A673 (cell line): ENCODE data around the gene DOCK1. TPM values are rescaled to one million over a fixed set of nuclear protein-coding genes. Genes with fewer than 3 reads are reported as not detected.

Source experiments
- BruUV-seq: library from RNA; stranded (reverse); fragments of 400-500 nt; replicated peaks from 2 replicates; lab custom pipeline; 2021; lab: Mats Ljungman, UMichigan
- CTCF ChIA-PET: fragments of 300-600 bp; sonication (Branson Sonifier 250); formaldehyde crosslinking; loops from one replicate; lab custom pipeline; 2022; ENCODE audit warnings: antibody characterized with exemption; lab: Charles Lee
- POLR2A ChIA-PET: fragments of 300-600 bp; sonication (Branson Sonifier 250); formaldehyde crosslinking; loops from one replicate; lab custom pipeline; 2022; ENCODE audit warnings: antibody characterized with exemption; ENCODE audit not compliant: low non-redundant PET; lab: Charles Lee
- DNase-seq: peaks from one replicate; pipeline ENCODE4 v3.0.0-alpha.2; 2015; ENCODE audit warnings: low spot score
- H3K27ac ChIP-seq: fragments of 200-600 bp; sonication (generic); 2 replicates; pipeline ENCODE4 v1.5.1; 2016; ENCODE audit warnings: mixed run types, low read depth, mild to moderate bottlenecking, mixed read lengths, antibody characterized with exemption, low read length; ENCODE audit not compliant: poor library complexity, severe bottlenecking
- H3K27me3 ChIP-seq: fragments of 200-600 bp; sonication (generic); replicated peaks from 2 replicates; pipeline ENCODE4 v1.6.1; 2017; ENCODE audit warnings: mixed run types, low read depth, mild to moderate bottlenecking, mixed read lengths, antibody characterized with exemption, low read length; ENCODE audit not compliant: insufficient read depth, poor library complexity
- H3K36me3 ChIP-seq: fragments of 200-600 bp; sonication (generic); 2 replicates; pipeline ENCODE4 v1.6.1; 2016; ENCODE audit warnings: mixed run types, mild to moderate bottlenecking, mixed read lengths, antibody characterized with exemption, low read length; ENCODE audit not compliant: insufficient read depth, poor library complexity, severe bottlenecking
- H3K4me1 ChIP-seq: fragments of 200-600 bp; sonication (generic); 2 replicates; pipeline ENCODE4 v1.6.1; 2017; ENCODE audit warnings: mixed run types, mild to moderate bottlenecking, mixed read lengths, antibody characterized with exemption, low read length; ENCODE audit not compliant: insufficient read depth, poor library complexity, severe bottlenecking
- H3K4me3 ChIP-seq: fragments of 200-600 bp; sonication (generic); 2 replicates; pipeline ENCODE4 v1.5.1; 2016; ENCODE audit warnings: low read depth, mixed run types, mild to moderate bottlenecking, mixed read lengths, low read length; ENCODE audit not compliant: poor library complexity, severe bottlenecking
- H3K9me3 ChIP-seq: fragments of 200-600 bp; sonication (generic); 2 replicates; pipeline ENCODE4 v1.6.1; 2016; ENCODE audit warnings: mixed run types, low read depth, mild to moderate bottlenecking, mixed read lengths, antibody characterized with exemption, low read length; ENCODE audit not compliant: poor library complexity, severe bottlenecking
- EZH2 ChIP-seq: fragments of 200-600 bp; sonication (generic); IDR thresholded peaks from 2 replicates; pipeline ENCODE4 v1.6.1; 2017; ENCODE audit warnings: borderline replicate concordance, low read depth, mild to moderate bottlenecking, mixed read lengths, antibody characterized with exemption, low read length; ENCODE audit not compliant: poor library complexity, severe bottlenecking
- intact Hi-C: fragments of 100-400 bp; cut with micrococcal nuclease; formaldehyde crosslinking; loops from one replicate; pipeline ENCODE4 v1.10.0; 2022; ENCODE audit not compliant: unreplicated experiment
- total RNA-seq: library from RNA; stranded (reverse); gene quantifications from 2 replicates; pipeline ENCODE4 v1.2.3, GENCODE V29; 2021
- TF ChIP-seq, protein P1 (sequence below): fragments of 300-800, 200-600 bp; sonication (generic); conservative IDR thresholded peaks from 2 replicates; pipeline ENCODE4 v1.5.1; 2017; ENCODE audit warnings: low read depth, mild to moderate bottlenecking, antibody characterized with exemption, low read length, moderate library complexity, mixed read lengths

Gene DOCK1
- total RNA-seq, 1 experiment from 2014 or later: 30.7 TPM

DNA sequence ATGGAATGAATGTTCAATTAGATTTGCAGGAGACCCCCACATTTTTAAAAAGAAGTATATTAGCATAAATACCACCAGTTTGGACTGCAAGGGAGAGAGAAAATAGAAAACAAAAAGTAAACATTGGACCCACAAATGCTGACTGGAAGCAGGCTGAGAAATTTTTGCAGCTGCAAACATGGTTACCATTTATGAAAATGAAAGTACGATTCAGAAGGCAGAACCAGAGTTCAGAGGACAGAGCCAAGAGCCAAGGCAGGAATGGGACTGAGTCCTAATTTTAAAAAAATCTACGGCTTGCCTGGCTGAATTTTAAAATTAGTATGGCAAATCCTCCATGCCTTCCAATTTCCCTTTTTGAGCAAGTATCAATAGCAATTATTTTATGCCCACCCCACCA is 569.3 kb downstream of the DOCK1 start:
- intact Hi-C loops: no loop called here

DNA sequence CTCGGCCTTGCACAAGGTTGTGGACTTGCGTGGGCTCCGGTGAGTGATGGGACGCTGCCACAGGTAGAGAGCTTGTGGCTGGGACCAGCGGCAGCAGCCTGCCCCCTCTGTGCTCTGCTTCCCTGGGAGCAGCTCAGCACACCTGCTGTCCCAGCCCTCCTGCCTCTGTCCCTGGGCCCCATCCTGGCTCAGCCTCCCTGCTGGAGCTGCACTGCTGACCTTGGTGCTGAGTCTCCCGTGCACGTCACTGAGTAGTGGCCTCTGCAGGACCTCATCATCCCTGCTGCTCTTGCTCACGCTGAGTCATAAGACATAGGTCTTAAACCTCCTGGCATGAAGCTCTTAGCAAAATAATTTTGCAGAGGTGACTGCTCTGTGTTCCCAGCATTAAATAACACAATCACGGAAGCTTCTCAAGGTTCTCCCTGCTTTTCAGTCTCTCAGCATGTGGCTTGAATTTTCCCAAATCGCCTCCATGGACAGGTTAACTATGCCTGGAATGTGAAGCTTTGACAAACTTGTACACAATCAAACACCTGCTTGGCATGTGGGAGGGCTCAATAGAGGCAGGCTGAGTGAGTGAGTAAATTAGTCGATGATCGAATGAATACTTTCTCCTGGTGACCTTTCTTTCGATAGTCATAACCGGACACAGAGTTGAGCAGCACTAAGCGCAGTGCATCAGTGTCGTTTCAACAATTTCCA is 580.1 kb downstream of the DOCK1 start:
- no peak for DNase-seq
- Histone ChIP-seq H3K36me3 (no peaks in the 10 kb centered on the region), H3K27ac (no peak overlapping the region), H3K27me3 (peaks cover 4% of the 10 kb centered on the region), H3K4me3 (no peak overlapping the region), H3K4me1 (peaks cover 3% of the 10 kb centered on the region), H3K9me3 (no peaks in the 10 kb centered on the region)
- no TSS peak for BruUV-seq
- ChIA-PET POLR2A (interaction anchor here (0.6 kb wide), 1 partner anchor 84 kb away, joined by 8 read pairs; no protein-coding TSS in a partner anchor), CTCF (no interaction called here)
- intact Hi-C loops: no loop called here
- TF ChIP-seq, protein P1, sequence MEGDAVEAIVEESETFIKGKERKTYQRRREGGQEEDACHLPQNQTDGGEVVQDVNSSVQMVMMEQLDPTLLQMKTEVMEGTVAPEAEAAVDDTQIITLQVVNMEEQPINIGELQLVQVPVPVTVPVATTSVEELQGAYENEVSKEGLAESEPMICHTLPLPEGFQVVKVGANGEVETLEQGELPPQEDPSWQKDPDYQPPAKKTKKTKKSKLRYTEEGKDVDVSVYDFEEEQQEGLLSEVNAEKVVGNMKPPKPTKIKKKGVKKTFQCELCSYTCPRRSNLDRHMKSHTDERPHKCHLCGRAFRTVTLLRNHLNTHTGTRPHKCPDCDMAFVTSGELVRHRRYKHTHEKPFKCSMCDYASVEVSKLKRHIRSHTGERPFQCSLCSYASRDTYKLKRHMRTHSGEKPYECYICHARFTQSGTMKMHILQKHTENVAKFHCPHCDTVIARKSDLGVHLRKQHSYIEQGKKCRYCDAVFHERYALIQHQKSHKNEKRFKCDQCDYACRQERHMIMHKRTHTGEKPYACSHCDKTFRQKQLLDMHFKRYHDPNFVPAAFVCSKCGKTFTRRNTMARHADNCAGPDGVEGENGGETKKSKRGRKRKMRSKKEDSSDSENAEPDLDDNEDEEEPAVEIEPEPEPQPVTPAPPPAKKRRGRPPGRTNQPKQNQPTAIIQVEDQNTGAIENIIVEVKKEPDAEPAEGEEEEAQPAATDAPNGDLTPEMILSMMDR: no peak
- no peak for TF ChIP-seq EZH2

More for the DNA sequence above, 569.3 kb downstream of the DOCK1 start:
- Histone ChIP-seq H3K4me3 (no peak overlapping the region), H3K9me3 (no peaks in the 10 kb centered on the region), H3K27me3 (peaks cover 4% of the 10 kb centered on the region), H3K36me3 (no peaks in the 10 kb centered on the region), H3K27ac (no peak overlapping the region), H3K4me1 (no peaks in the 10 kb centered on the region)
- ChIA-PET POLR2A (no interaction called here), CTCF (no interaction called here)
- no TSS peak for BruUV-seq
- no peak for DNase-seq
- TF ChIP-seq, protein P1: no peak
- TF ChIP-seq EZH2: no peak

DNA sequence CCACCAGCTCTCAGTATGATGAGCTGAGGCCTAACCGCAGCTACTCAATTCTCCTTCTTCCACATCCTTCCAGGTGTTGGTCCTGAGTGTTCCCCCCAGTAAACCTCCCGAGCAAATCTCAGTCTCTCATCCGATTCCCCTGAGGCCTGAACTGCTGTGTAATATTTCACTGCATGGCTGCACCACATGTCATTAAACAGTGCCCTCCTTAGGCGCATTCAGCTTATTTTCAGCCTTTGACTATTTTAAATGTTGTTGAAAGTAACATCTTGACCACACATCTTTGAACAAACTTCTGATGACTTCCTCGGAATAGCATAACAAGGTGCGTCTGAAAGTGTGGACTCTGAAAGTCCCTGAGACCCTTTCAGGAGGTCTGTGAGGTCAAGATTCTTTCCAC is 581.1 kb downstream of the DOCK1 start:
- Histone ChIP-seq H3K4me3 (no peak overlapping the region), H3K9me3 (no peaks in the 10 kb centered on the region), H3K27ac (no peak overlapping the region), H3K36me3 (no peaks in the 10 kb centered on the region), H3K27me3 (peaks cover 4% of the 10 kb centered on the region), H3K4me1 (peaks cover 3% of the 10 kb centered on the region)
- intact Hi-C loops: no loop called here
- CTCF ChIA-PET: no interaction called here
- no peak for TF ChIP-seq EZH2
- TF ChIP-seq, protein P1: no peak
- POLR2A ChIA-PET: interaction anchor here (0.6 kb wide), 1 partner anchor 85 kb away, joined by 8 read pairs; no protein-coding TSS in a partner anchor
- BruUV-seq: no TSS peak
- no peak for DNase-seq
